Endometrial microvascular endothelial cells (primary cell): ENCODE measurements around the gene ERLEC1. TPM values are rescaled to one million over a fixed set of nuclear protein-coding genes. Genes with fewer than 3 reads are reported as not detected.

Experiments used
- in situ Hi-C: cut with HindIII; loops from 2 replicates; pipeline ENCODE4 v1.10.0; 2017; ENCODE audit warnings: low sequenced_read_pairs, low pct_unique_long_range_greater_than_20kb; ENCODE audit errors: inconsistent ontology term
- total RNA-seq: library from RNA; depleted of rRNA; stranded (reverse); fragments of >200 nt; gene quantifications from one replicate; pipeline ENCODE4 v1.2.3, GENCODE V29; 2015; ENCODE audit errors: inconsistent ontology term

Gene ERLEC1
- total RNA-seq, 1 donor from 2014 or later: 37.4 TPM

- in situ Hi-C loops: no loop called here
These were observed 78.4 kb downstream of the ERLEC1 start for GRCh38 chr2:53865264-53865663.

- in situ Hi-C loops: no loop called here
These were observed 79.1 kb downstream of the ERLEC1 start for GRCh38 chr2:53865962-53866361.

- in situ Hi-C loops: no loop called here
These were observed 80.3 kb downstream of the ERLEC1 start for GRCh38 chr2:53867169-53867568.

- in situ Hi-C loops: no loop called here
These were observed 80.9 kb downstream of the ERLEC1 start for GRCh38 chr2:53867773-53868172.

Other genes with a start within 250 kb of the ERLEC1 start
- 34.4 TPM for gene CHAC2, start 19.2 kb upstream of the ERLEC1 start, total RNA-seq
- gene ASB3, start 91 bp upstream of the ERLEC1 start, total RNA-seq: 15.1 TPM
- 3.3 TPM for gene GPR75, start 72.9 kb downstream of the ERLEC1 start, total RNA-seq
- 69.4 TPM for gene PSME4, start 183.9 kb downstream of the ERLEC1 start, total RNA-seq